Kidney (tissue), 14 donors: ENCODE results near the gene LRRIQ4. TPM values are rescaled to one million over a fixed set of nuclear protein-coding genes. Genes with fewer than 3 reads are reported as not detected.

Experiments
- DNase-seq, 5 donors: peaks; one replicate each; pipeline ENCODE4 v3.0.0-alpha.2; 2013 to 2020
- FAIRE-seq: peaks from 2 replicates; lab custom pipeline; 2012; peaks lifted over from hg19 to GRCh38; lab: Jason Lieb, UNC
- H3K27ac ChIP-seq, 2 donors: one replicate each; pipeline ENCODE4 v1.7.0; 2013; ENCODE audit warnings: low read depth in 2 of 2, low read length in 2 of 2, inconsistent platforms in 1 of 2
- H3K27me3 ChIP-seq: one replicate; pipeline ENCODE4 v1.7.1; 2013; ENCODE audit warnings: low read length, inconsistent platforms; ENCODE audit not compliant: control insufficient read depth, insufficient read depth
- H3K36me3 ChIP-seq, 3 donors: one replicate each; pipeline versions ENCODE4 v1.7.0 to v1.7.1; 2013; ENCODE audit warnings: low read length in 3 of 3, control low read depth in 1 of 3, inconsistent platforms in 1 of 3; ENCODE audit not compliant: insufficient read depth in 3 of 3, control insufficient read depth in 2 of 3
- H3K4me1 ChIP-seq, 3 donors: one replicate each; pipeline versions ENCODE4 v1.7.0 to v1.7.1; 2013; ENCODE audit warnings: low read length in 3 of 3, inconsistent platforms in 1 of 3, low read depth in 1 of 3; ENCODE audit not compliant: control insufficient read depth in 2 of 3, insufficient read depth in 2 of 3
- H3K4me3 ChIP-seq, 3 donors: one replicate each; pipeline versions ENCODE4 v1.7.0 to v1.8.1; 2013; ENCODE audit warnings: low read length in 3 of 3, control low read depth in 1 of 3, inconsistent platforms in 1 of 3
- H3K9ac ChIP-seq, 3 donors: one replicate each; pipeline versions ENCODE4 v1.7.0 to v1.7.1; 2013; ENCODE audit warnings: low read length in 3 of 3, control low read depth in 1 of 3, inconsistent platforms in 1 of 3
- H3K9me3 ChIP-seq, 3 donors: one replicate each; pipeline versions ENCODE4 v1.7.0 to v1.7.1; 2013; ENCODE audit warnings: low read length in 3 of 3, control low read depth in 1 of 3, inconsistent platforms in 1 of 3; ENCODE audit not compliant: control insufficient read depth in 2 of 3, insufficient read depth in 1 of 3
- CTCF ChIP-seq: IDR thresholded peaks from 3 replicates; pipeline ENCODE4 v1.5.1; 2012; ENCODE audit warnings: mild to moderate bottlenecking, moderate library complexity, borderline replicate concordance; ENCODE audit not compliant: insufficient read depth; ENCODE audit errors: extremely low read depth
- intact Hi-C: fragments of 100-400 bp; cut with DNase I; formaldehyde crosslinking; loops from one replicate; pipeline ENCODE4 v1.11.1; 2022
- polyA plus RNA-seq: library from polyadenylated mRNA; stranded (reverse); fragments of 350-450 nt; fragmentation: Illumina TruSeq; extraction: RNeasy Lipid Tissue Mini Kit (QIAGEN cat#74804); gene quantifications from one replicate; pipeline ENCODE4 v1.2.3, GENCODE V29; 2014; ENCODE audit warnings: low read depth, low replicate concordance; ENCODE audit not compliant: insufficient read depth
- total RNA-seq: library from RNA; stranded (reverse); fragmentation: NEBNext Ultra II Directional; extraction: Animal tissue kit (Norgen Biotek cat#: 25700); gene quantifications from one replicate; pipeline ENCODE4 v1.2.1, GENCODE V29; 2021
- donor health status: control.
- donor health status: control.
- donor health status: control.
- donor health status: control.
- donor health status: control.
- donor health status: DM: yes; HTN: yes; CAD: no.
- donor health status: Normal renal cell carcinoma (clear cell type).

LRRIQ4 gene
- total and polyA plus RNA-seq, 2 donors from 2014 or later: not detected

- DNase-seq: no peak
- Histone ChIP-seq H3K27ac (no peak overlapping the region), H3K36me3 (no peaks in the 10 kb centered on the region), H3K4me1 (no peaks in the 10 kb centered on the region), H3K9me3 (no peaks in the 10 kb centered on the region), H3K9ac (no peak overlapping the region), H3K4me3 (no peak overlapping the region), H3K27me3 (no peaks in the 10 kb centered on the region)
- intact Hi-C loops: no loop called here
- TF ChIP-seq CTCF: no peak
- no peak for FAIRE-seq
These were observed 34.0 kb downstream of the LRRIQ4 start for GRCh38 chr3:169846458-169847193.

- no peak for TF ChIP-seq CTCF
- DNase-seq (peak in 1 of 5 donors; percentile 27), FAIRE-seq (no peak)
- Histone ChIP-seq H3K9ac (no peak overlapping the region), H3K27ac (no peak overlapping the region), H3K27me3 (no peaks in the 10 kb centered on the region), H3K9me3 (no peaks in the 10 kb centered on the region), H3K4me3 (no peak overlapping the region), H3K36me3 (no peaks in the 10 kb centered on the region), H3K4me1 (no peaks in the 10 kb centered on the region)
- intact Hi-C loops: no loop called here
These were observed 35.2 kb downstream of the LRRIQ4 start for GRCh38 chr3:169847896-169848295.

- intact Hi-C loops: no loop called here
- H3K4me3 ChIP-seq: no peak overlapping the region
- no peak for TF ChIP-seq CTCF
- no peaks in the 10 kb centered on the region for H3K36me3 ChIP-seq
- H3K4me1 ChIP-seq: no peaks in the 10 kb centered on the region
- no peak for FAIRE-seq
- H3K9me3 ChIP-seq: no peaks in the 10 kb centered on the region
- H3K27ac ChIP-seq: no peak overlapping the region
- no peak for DNase-seq
- no peak overlapping the region for H3K9ac ChIP-seq
- no peaks in the 10 kb centered on the region for H3K27me3 ChIP-seq
These were observed 36.1 kb downstream of the LRRIQ4 start for GRCh38 chr3:169848741-169849140.

- no peaks in the 10 kb centered on the region for H3K36me3 ChIP-seq
- intact Hi-C loops: no loop called here
- H3K4me1 ChIP-seq: no peaks in the 10 kb centered on the region
- H3K4me3 ChIP-seq: no peak overlapping the region
- FAIRE-seq: no peak
- no peaks in the 10 kb centered on the region for H3K27me3 ChIP-seq
- DNase-seq: no peak
- no peak overlapping the region for H3K27ac ChIP-seq
- TF ChIP-seq CTCF: no peak
- H3K9ac ChIP-seq: no peak overlapping the region
- no peaks in the 10 kb centered on the region for H3K9me3 ChIP-seq
These were observed 37.9 kb downstream of the LRRIQ4 start for GRCh38 chr3:169850618-169851017.
